K562 (cell line): Measurements from ENCODE around the gene KCND2.

Experiments used
- CBX8 ChIP-seq: fragments of 200-600 bp; sonication (generic); IDR thresholded peaks from 2 replicates; pipeline ENCODE4 v1.6.1; 2012; ENCODE audit warnings: borderline replicate concordance, mixed run types, low read depth, mild to moderate bottlenecking, moderate library complexity, mixed read lengths, low read length, control low read depth, inconsistent platforms; ENCODE audit not compliant: poor library complexity, severe bottlenecking; ENCODE audit errors: extremely low read depth
- ERF ChIP-seq: fragments of 450-650 bp; formaldehyde crosslinking; IDR thresholded peaks from 2 replicates; pipeline ENCODE4 v1.4.0; 2020; ENCODE audit warnings: mild to moderate bottlenecking, mixed read lengths
- HMGXB4 ChIP-seq: sonication (generic); formaldehyde crosslinking; IDR thresholded peaks from 2 replicates; pipeline ENCODE4 v1.8.1; 2023; ENCODE audit warnings: mild to moderate bottlenecking, missing genetic modification reagents
- LEF1 ChIP-seq: fragments of 450-650 bp; IDR thresholded peaks from 2 replicates; pipeline ENCODE4 v1.6.1; 2016; ENCODE audit warnings: mild to moderate bottlenecking
- MAX ChIP-seq: sonication (generic); formaldehyde crosslinking; IDR thresholded peaks from 2 replicates; pipeline ENCODE4 v1.9.0; 2022; ENCODE audit warnings: mild to moderate bottlenecking, missing genetic modification reagents
- NFE2L1 ChIP-seq: fragments of 450-650 bp; IDR thresholded peaks from 2 replicates; pipeline ENCODE4 v1.6.1; 2016; ENCODE audit warnings: missing genetic modification characterization, low read depth, mild to moderate bottlenecking, missing compliant biosample characterization, moderate library complexity, borderline replicate concordance
- SIN3A ChIP-seq, 2 experiments: fragments of 150-350 bp in 1 of 2; IDR thresholded peaks; 2 replicates each; pipeline ENCODE4 v1.6.1; 2011 to 2016; ENCODE audit warnings: borderline replicate concordance in 2 of 2, low read depth in 2 of 2, low read length in 2 of 2, mild to moderate bottlenecking in 2 of 2, moderate library complexity in 2 of 2; ENCODE audit not compliant: control insufficient read depth in 1 of 2
- SP1 ChIP-seq: sonication (generic); formaldehyde crosslinking; IDR thresholded peaks from 2 replicates; pipeline ENCODE4 v1.8.1; 2022; ENCODE audit warnings: mild to moderate bottlenecking, missing genetic modification reagents
- TEAD4 ChIP-seq, 2 experiments: sonication (generic) in 1 of 2; formaldehyde crosslinking in 1 of 2; IDR thresholded peaks; 2 replicates each; pipeline versions ENCODE4 v1.6.1 to v1.8.0; 2012 to 2022; ENCODE audit warnings: borderline replicate concordance in 1 of 2, inconsistent platforms in 1 of 2, low read length in 1 of 2, mild to moderate bottlenecking in 1 of 2, missing genetic modification reagents in 1 of 2

GRCh38 chr7:120462991-120463390 is 190.0 kb downstream of the KCND2 start:
- TF ChIP-seq TEAD4 (IDR thresholded peaks at IDR 0.05; ENCODE audit: low read length) (no peak), TEAD4 (CRISPR knock-in tag; IDR thresholded peaks at IDR 0.05; ENCODE audit: borderline replicate concordance) (no peak), SP1 (CRISPR knock-in tag) (no peak), CBX8 (no peak), SIN3A (IDR thresholded peaks at IDR 0.05; ENCODE audit: borderline replicate concordance in 2 of 2, control insufficient read depth in 1 of 2, low read depth in 2 of 2, low read length in 2 of 2) (no peak), MAX (CRISPR knock-in tag) (no peak), ERF (CRISPR knock-in tag) (no peak), LEF1 (no peak), NFE2L1 (tag) (no peak), HMGXB4 (CRISPR knock-in tag) (no peak)
